ENCODE measurements around the gene UNC80. TPM values are rescaled to one million over a fixed set of nuclear protein-coding genes. Genes with fewer than 3 reads are reported as not detected.

Gene UNC80
- total and polyA plus RNA-seq, 2 of the 13 experiments (the other 11 are each of a cell fraction or from before 2014, with no cell fraction given), result not detected

DNA sequence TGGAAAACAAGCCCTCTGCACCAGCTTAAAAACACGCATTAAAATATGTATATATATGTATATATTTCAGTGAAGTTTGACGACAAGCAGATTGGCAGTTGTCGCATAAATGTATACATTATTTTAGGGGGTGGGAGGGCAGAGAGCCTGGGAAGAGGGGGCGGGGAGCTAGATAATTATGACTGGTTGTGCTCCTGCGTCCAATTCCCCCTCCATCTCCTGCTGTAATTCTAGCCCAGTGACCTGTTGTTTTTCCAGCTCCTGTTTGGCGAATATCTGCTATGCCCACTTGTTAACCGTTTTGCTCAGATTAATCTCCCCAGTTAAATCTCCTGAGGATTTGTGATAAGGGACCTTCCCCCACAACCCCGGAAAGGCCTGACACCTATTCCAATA lies 656 bp downstream of the UNC80 start:
- no peaks in the 10 kb centered on the region for H3K36me3 ChIP-seq (replicated peaks in 1 of 2; ENCODE audit: control insufficient read depth in 1 of 2, insufficient read depth in 2 of 2, low read length in 2 of 2)
- no peaks in the 10 kb centered on the region for H4K20me1 ChIP-seq (ENCODE audit: insufficient read depth, low read length)
- CTCF ChIA-PET (ENCODE audit: low intra/inter-chr PET ratio, low total read pairs), result no interaction called here
- BruUV-seq (replicated peaks), result no TSS peak
- H3K79me2 ChIP-seq (ENCODE audit: insufficient read depth, low read length), result no peaks in the 10 kb centered on the region
- H3K27ac ChIP-seq (ENCODE audit: extremely low read length, insufficient read depth, low read length), result no peak overlapping the region
- intact Hi-C loops (cut with micrococcal nuclease; ENCODE audit: unreplicated experiment), result no loop called here
- in situ Hi-C loops (cut with HindIII; ENCODE audit: extremely low pct_ligation_motif_present, low pct_unique_long_range_greater_than_20kb), result no loop called here
- ATAC-seq (no peak), FAIRE-seq (no peak), DNase-seq (ENCODE audit: low spot score) (no peak)
- 22% methylated on average over 8 of the region's 8 CpGs for WGBS (ENCODE audit: low lambda C conversion rate)
- POLR2A ChIA-PET, result no interaction called here
- H3K9ac ChIP-seq (ENCODE audit: insufficient read depth, low read depth, low read length), result no peak overlapping the region
- no peaks in the 10 kb centered on the region for H3K4me1 ChIP-seq (ENCODE audit: insufficient read depth, low read length)
- H3K4me2 ChIP-seq (ENCODE audit: low read depth, low read length), result no peak overlapping the region
- H3K9me3 ChIP-seq (ENCODE audit: low read length), result no peaks in the 10 kb centered on the region
- H2AFZ ChIP-seq (ENCODE audit: low read length), result no peak overlapping the region
- no peaks in the 10 kb centered on the region; a peak in 1 of 5 replicates for H3K27me3 ChIP-seq (ENCODE audit: control insufficient read depth in 1 of 2, insufficient read depth in 2 of 2, low read length in 2 of 2)
- no peak overlapping the region for H3K4me3 ChIP-seq (replicated peaks in 1 of 3; ENCODE audit: insufficient read depth in 1 of 3, low read depth in 2 of 3, low read length in 3 of 3)
- TF ChIP-seq HOXD1 (CRISPR knock-in tag; IDR thresholded peaks at IDR 0.05) (no peak), ATM (IDR thresholded peaks at IDR 0.05; ENCODE audit: borderline replicate concordance) (no peak), GZF1 (CRISPR knock-in tag; IDR thresholded peaks at IDR 0.05) (no peak), MED1 (CRISPR knock-in tag; IDR thresholded peaks at IDR 0.05) (no peak), XBP1 (CRISPR knock-in tag; IDR thresholded peaks at IDR 0.05) (no peak)
- TF ChIP-seq, protein P1, sequence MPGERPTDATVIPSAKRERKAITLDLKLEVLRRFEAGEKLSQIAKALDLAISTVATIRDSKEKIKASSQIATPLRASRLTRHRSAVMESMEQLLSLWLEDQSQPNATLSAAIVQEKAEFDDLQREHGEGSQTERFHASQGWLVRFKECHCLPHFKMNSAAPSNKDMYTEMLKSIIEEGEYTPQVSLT (CRISPR knock-in tag; IDR thresholded peaks at IDR 0.05; ENCODE audit: borderline replicate concordance, low read depth), result no peak
- TF ChIP-seq, protein P2, sequence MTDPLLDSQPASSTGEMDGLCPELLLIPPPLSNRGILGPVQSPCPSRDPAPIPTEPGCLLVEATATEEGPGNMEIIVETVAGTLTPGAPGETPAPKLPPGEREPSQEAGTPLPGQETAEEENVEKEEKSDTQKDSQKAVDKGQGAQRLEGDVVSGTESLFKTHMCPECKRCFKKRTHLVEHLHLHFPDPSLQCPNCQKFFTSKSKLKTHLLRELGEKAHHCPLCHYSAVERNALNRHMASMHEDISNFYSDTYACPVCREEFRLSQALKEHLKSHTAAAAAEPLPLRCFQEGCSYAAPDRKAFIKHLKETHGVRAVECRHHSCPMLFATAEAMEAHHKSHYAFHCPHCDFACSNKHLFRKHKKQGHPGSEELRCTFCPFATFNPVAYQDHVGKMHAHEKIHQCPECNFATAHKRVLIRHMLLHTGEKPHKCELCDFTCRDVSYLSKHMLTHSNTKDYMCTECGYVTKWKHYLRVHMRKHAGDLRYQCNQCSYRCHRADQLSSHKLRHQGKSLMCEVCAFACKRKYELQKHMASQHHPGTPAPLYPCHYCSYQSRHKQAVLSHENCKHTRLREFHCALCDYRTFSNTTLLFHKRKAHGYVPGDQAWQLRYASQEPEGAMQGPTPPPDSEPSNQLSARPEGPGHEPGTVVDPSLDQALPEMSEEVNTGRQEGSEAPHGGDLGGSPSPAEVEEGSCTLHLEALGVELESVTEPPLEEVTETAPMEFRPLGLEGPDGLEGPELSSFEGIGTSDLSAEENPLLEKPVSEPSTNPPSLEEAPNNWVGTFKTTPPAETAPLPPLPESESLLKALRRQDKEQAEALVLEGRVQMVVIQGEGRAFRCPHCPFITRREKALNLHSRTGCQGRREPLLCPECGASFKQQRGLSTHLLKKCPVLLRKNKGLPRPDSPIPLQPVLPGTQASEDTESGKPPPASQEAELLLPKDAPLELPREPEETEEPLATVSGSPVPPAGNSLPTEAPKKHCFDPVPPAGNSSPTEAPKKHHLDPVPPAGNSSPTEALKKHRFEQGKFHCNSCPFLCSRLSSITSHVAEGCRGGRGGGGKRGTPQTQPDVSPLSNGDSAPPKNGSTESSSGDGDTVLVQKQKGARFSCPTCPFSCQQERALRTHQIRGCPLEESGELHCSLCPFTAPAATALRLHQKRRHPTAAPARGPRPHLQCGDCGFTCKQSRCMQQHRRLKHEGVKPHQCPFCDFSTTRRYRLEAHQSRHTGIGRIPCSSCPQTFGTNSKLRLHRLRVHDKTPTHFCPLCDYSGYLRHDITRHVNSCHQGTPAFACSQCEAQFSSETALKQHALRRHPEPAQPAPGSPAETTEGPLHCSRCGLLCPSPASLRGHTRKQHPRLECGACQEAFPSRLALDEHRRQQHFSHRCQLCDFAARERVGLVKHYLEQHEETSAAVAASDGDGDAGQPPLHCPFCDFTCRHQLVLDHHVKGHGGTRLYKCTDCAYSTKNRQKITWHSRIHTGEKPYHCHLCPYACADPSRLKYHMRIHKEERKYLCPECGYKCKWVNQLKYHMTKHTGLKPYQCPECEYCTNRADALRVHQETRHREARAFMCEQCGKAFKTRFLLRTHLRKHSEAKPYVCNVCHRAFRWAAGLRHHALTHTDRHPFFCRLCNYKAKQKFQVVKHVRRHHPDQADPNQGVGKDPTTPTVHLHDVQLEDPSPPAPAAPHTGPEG (CRISPR knock-in tag; IDR thresholded peaks at IDR 0.05), result no peak
- TF ChIP-seq, protein P3, sequence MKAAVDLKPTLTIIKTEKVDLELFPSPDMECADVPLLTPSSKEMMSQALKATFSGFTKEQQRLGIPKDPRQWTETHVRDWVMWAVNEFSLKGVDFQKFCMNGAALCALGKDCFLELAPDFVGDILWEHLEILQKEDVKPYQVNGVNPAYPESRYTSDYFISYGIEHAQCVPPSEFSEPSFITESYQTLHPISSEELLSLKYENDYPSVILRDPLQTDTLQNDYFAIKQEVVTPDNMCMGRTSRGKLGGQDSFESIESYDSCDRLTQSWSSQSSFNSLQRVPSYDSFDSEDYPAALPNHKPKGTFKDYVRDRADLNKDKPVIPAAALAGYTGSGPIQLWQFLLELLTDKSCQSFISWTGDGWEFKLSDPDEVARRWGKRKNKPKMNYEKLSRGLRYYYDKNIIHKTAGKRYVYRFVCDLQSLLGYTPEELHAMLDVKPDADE (CRISPR knock-in tag; IDR thresholded peaks at IDR 0.05), result no peak
- TF ChIP-seq, protein P4, sequence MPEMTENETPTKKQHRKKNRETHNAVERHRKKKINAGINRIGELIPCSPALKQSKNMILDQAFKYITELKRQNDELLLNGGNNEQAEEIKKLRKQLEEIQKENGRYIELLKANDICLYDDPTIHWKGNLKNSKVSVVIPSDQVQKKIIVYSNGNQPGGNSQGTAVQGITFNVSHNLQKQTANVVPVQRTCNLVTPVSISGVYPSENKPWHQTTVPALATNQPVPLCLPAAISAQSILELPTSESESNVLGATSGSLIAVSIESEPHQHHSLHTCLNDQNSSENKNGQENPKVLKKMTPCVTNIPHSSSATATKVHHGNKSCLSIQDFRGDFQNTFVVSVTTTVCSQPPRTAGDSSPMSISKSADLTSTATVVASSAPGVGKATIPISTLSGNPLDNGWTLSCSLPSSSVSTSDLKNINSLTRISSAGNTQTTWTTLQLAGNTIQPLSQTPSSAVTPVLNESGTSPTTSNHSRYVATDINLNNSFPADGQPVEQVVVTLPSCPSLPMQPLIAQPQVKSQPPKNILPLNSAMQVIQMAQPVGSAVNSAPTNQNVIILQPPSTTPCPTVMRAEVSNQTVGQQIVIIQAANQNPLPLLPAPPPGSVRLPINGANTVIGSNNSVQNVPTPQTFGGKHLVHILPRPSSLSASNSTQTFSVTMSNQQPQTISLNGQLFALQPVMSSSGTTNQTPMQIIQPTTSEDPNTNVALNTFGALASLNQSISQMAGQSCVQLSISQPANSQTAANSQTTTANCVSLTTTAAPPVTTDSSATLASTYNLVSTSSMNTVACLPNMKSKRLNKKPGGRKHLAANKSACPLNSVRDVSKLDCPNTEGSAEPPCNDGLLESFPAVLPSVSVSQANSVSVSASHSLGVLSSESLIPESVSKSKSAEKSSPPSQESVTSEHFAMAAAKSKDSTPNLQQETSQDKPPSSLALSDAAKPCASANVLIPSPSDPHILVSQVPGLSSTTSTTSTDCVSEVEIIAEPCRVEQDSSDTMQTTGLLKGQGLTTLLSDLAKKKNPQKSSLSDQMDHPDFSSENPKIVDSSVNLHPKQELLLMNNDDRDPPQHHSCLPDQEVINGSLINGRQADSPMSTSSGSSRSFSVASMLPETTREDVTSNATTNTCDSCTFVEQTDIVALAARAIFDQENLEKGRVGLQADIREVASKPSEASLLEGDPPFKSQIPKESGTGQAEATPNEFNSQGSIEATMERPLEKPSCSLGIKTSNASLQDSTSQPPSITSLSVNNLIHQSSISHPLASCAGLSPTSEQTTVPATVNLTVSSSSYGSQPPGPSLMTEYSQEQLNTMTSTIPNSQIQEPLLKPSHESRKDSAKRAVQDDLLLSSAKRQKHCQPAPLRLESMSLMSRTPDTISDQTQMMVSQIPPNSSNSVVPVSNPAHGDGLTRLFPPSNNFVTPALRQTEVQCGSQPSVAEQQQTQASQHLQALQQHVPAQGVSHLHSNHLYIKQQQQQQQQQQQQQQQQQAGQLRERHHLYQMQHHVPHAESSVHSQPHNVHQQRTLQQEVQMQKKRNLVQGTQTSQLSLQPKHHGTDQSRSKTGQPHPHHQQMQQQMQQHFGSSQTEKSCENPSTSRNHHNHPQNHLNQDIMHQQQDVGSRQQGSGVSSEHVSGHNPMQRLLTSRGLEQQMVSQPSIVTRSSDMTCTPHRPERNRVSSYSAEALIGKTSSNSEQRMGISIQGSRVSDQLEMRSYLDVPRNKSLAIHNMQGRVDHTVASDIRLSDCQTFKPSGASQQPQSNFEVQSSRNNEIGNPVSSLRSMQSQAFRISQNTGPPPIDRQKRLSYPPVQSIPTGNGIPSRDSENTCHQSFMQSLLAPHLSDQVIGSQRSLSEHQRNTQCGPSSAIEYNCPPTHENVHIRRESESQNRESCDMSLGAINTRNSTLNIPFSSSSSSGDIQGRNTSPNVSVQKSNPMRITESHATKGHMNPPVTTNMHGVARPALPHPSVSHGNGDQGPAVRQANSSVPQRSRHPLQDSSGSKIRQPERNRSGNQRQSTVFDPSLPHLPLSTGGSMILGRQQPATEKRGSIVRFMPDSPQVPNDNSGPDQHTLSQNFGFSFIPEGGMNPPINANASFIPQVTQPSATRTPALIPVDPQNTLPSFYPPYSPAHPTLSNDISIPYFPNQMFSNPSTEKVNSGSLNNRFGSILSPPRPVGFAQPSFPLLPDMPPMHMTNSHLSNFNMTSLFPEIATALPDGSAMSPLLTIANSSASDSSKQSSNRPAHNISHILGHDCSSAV (CRISPR knock-in tag; IDR thresholded peaks at IDR 0.05; ENCODE audit: borderline replicate concordance), result no peak
